Progenitor cell of endocrine pancreas (in vitro differentiated cells): ENCODE data around the gene CCDC69. TPM values are rescaled to one million over a fixed set of nuclear protein-coding genes. Genes with fewer than 3 reads are reported as not detected.
A peak's percentile ranks its signal among the peaks of the same experiment; 100 is the strongest.

Experiments used
- DNase-seq: peaks from one replicate; pipeline ENCODE4 v3.0.0; 2021; ENCODE audit warnings: low spot score; ENCODE audit not compliant: unreplicated experiment
- H3K27ac Mint-ChIP-seq: 2 replicates; pipeline ENCODE4 v1.8.0; 2021; ENCODE audit warnings: mild to moderate bottlenecking, moderate library complexity, mixed read lengths
- H3K27me3 Mint-ChIP-seq: 2 replicates; pipeline ENCODE4 v1.8.0; 2021; ENCODE audit warnings: mixed read lengths
- H3K36me3 Mint-ChIP-seq: 2 replicates; pipeline ENCODE4 v1.8.0; 2022; ENCODE audit warnings: mixed read lengths; ENCODE audit not compliant: insufficient read depth
- H3K4me1 Mint-ChIP-seq: 2 replicates; pipeline ENCODE4 v1.8.0; 2021; ENCODE audit warnings: low read depth, mixed read lengths
- H3K4me3 Mint-ChIP-seq: 2 replicates; pipeline ENCODE4 v1.8.0; 2021; ENCODE audit warnings: low read depth, mild to moderate bottlenecking, moderate library complexity, mixed read lengths
- H3K9me3 Mint-ChIP-seq: 2 replicates; pipeline ENCODE4 v1.8.0; 2021; ENCODE audit warnings: low read depth, mixed read lengths
- total RNA-seq: library from RNA; stranded (reverse); gene quantifications from 2 replicates; pipeline ENCODE4 v1.2.1, GENCODE V29; 2021
- TF ChIP-seq, protein P1 (sequence below): fragments of 200-600 bp; sonication (generic); IDR thresholded peaks from one replicate; pipeline ENCODE4 v1.5.0; 2021; ENCODE audit warnings: antibody characterized with exemption, mild to moderate bottlenecking; ENCODE audit not compliant: unreplicated experiment

Gene CCDC69
- total RNA-seq, 1 donor from 2014 or later: 4.6 TPM

DNA sequence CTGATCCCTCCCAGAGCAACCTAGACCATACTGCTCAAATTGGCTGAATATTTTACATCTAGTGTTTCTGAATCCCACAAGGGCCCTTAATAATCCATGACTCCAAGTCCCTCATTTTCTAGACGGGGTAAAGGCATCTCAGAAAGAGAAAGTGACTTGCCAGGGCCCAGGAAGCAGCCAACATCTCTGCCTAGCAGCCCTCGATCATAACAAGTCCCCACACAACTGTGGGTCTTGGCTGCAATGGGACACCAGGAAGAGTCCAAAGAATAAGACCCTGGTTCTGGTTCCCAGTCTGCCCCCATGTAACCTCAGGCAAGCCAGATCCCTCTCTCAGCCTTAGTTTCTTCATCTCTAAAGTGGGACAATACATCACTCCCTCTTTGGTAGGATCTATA is 72.6 kb downstream of the CCDC69 start:
- H3K4me3 Mint-ChIP-seq: no peak overlapping the region

DNA sequence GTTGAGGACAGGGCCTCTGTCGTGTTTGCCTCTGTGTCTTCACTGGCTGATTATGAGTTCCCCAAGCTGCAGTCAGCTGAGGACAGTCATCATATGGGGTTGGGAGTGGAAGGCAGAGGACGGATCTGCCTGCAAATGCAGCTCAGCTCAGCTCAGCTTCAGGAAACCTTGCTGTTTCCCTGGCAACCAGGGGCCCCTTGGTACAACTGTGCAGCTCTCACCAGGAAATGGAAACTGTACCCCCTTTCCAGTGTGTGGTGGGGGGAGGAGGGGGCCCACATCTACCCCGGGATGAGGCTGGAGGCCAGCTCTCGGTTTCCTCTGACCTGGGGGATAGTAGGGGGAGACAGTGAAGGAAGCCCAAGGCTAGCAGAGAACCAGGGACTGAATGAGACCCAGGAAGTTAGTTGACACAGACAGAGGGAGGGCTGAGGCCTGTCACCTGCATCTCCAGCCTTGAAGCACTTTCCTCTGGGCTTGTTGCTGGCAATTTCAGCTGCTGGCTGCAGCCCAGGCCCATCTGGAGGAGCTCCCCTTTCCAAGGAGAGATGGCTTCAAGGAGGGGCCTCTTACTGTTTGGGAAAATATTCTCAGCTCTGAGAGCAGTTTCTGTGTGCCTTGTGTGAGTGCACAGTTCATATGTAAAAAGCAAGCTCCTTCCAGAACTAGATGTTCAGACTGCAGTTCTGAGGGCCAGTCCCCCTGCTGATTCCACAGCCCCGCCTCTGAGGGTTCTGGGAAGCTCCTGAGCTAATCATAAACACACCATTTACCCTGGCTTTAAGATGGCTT is 73.2 kb downstream of the CCDC69 start:
- TF ChIP-seq, protein P1, sequence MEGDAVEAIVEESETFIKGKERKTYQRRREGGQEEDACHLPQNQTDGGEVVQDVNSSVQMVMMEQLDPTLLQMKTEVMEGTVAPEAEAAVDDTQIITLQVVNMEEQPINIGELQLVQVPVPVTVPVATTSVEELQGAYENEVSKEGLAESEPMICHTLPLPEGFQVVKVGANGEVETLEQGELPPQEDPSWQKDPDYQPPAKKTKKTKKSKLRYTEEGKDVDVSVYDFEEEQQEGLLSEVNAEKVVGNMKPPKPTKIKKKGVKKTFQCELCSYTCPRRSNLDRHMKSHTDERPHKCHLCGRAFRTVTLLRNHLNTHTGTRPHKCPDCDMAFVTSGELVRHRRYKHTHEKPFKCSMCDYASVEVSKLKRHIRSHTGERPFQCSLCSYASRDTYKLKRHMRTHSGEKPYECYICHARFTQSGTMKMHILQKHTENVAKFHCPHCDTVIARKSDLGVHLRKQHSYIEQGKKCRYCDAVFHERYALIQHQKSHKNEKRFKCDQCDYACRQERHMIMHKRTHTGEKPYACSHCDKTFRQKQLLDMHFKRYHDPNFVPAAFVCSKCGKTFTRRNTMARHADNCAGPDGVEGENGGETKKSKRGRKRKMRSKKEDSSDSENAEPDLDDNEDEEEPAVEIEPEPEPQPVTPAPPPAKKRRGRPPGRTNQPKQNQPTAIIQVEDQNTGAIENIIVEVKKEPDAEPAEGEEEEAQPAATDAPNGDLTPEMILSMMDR: no peak
- no peak overlapping the region for H3K4me3 Mint-ChIP-seq
- H3K27ac Mint-ChIP-seq: peak overlapping the region; percentile 77
- no peaks in the 10 kb centered on the region for H3K9me3 Mint-ChIP-seq
- peaks cover 14% of the 10 kb centered on the region for H3K4me1 Mint-ChIP-seq
- H3K36me3 Mint-ChIP-seq: no peaks in the 10 kb centered on the region
- DNase-seq: no peak
- no peaks in the 10 kb centered on the region for H3K27me3 Mint-ChIP-seq

More for the DNA sequence above, 72.6 kb downstream of the CCDC69 start:
- H3K36me3 Mint-ChIP-seq: no peaks in the 10 kb centered on the region
- H3K27me3 Mint-ChIP-seq: peaks cover 6% of the 10 kb centered on the region
- no peak overlapping the region for H3K27ac Mint-ChIP-seq
- TF ChIP-seq, protein P1: no peak
- H3K9me3 Mint-ChIP-seq: no peaks in the 10 kb centered on the region
- no peak for DNase-seq
- peaks cover 14% of the 10 kb centered on the region for H3K4me1 Mint-ChIP-seq

DNA sequence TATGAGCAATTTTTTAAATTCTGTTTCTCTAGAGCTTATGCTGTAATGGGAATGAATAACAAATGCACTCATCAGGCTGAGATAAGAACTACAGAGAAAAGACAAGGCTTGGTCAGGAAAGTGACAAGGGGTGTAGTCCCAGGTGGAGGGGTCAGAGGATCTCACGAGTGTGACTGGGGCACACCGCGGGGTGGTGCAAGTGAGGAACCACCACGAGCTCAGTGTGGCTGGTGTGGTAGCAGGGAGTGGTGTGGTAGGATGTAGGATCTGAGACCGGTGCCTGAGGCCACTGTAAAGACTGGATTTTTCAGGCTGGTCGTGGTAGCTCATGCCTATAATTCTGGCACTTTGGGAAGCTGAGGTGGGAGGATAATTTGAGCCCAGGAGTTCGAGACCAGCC is 75.3 kb downstream of the CCDC69 start:
- Mint-ChIP-seq H3K4me3 (no peak overlapping the region), H3K36me3 (no peaks in the 10 kb centered on the region), H3K27me3 (no peaks in the 10 kb centered on the region), H3K4me1 (peaks cover 13% of the 10 kb centered on the region), H3K27ac (no peak overlapping the region), H3K9me3 (no peaks in the 10 kb centered on the region)
- no peak for DNase-seq
- TF ChIP-seq, protein P1: no peak

DNA sequence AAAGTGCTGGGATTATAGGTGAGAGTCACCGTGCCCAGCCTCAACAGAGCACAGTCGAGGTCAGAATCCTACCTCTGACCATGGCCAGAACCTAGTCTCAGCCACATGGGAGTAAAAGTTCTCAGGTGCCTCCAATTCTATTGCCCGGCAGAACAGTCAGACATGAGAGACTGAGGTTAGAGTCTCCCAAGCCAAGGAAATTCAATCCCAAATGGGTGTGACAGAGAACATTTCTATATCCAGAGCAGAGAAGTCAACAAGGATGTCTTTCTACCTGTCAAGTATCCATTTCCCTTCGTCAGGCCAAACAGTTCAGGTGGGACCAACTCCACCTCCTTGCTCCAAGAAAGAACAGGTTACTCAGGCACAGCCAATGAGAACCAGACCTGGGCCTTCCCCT is 76.9 kb downstream of the CCDC69 start:
- DNase-seq: no peak
- TF ChIP-seq, protein P1: no peak
- Mint-ChIP-seq H3K27me3 (no peaks in the 10 kb centered on the region), H3K36me3 (no peaks in the 10 kb centered on the region), H3K27ac (no peak overlapping the region), H3K9me3 (no peaks in the 10 kb centered on the region), H3K4me1 (peaks cover 12% of the 10 kb centered on the region), H3K4me3 (no peak overlapping the region)

DNA sequence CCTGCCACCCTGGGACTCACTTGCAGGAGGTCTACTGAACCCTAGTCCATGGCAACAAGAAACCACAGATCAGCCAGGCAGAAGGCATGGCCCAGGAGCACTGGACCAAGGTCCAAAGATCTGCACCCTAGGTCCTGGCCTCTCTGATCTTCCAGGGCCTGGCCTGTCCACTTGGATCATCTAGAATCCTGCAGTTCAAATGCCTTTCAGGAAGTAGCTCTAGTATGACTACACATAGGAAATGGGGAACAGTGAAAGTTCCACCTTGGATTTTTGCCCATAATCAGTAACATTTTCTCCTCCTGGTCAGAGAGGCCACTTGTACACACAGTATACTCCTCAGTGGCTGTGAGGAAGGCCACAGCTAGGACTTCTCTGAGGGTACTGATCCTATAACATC is 77.8 kb downstream of the CCDC69 start:
- Mint-ChIP-seq H3K4me1 (peaks cover 11% of the 10 kb centered on the region), H3K4me3 (no peak overlapping the region), H3K27ac (no peak overlapping the region), H3K27me3 (no peaks in the 10 kb centered on the region), H3K9me3 (no peaks in the 10 kb centered on the region), H3K36me3 (no peaks in the 10 kb centered on the region)
- DNase-seq: no peak
- TF ChIP-seq, protein P1: no peak
